ENCODE results near the gene NLRP13. TPM values are rescaled to one million over a fixed set of nuclear protein-coding genes. Genes with fewer than 3 reads are reported as not detected.

Gene NLRP13
- total RNA-seq, 3 donors from 2014 or later (not counting 1 experiment from before 2014, with no cell fraction given), result not detected

- Histone ChIP-seq H3K27me3 (ENCODE audit: control insufficient read depth, insufficient read depth, low read length) (no peaks in the 10 kb centered on the region), H3K36me3 (ENCODE audit: control insufficient read depth, insufficient read depth, low read length) (no peaks in the 10 kb centered on the region), H3K4me1 (ENCODE audit: control insufficient read depth, insufficient read depth, low read length) (no peaks in the 10 kb centered on the region), H3K27ac (ENCODE audit: low read length) (no peak overlapping the region), H3K9me3 (ENCODE audit: control insufficient read depth, insufficient read depth, low read length) (peaks cover 10% of the 10 kb centered on the region), H3K4me3 (ENCODE audit: low read length) (no peak overlapping the region)
- Mint-ChIP-seq H3K4me3 (no peak overlapping the region), H3K9me3 (peaks cover 4 to 8% of the 10 kb centered on the region in 2 donors), H3K36me3 (no peaks in the 10 kb centered on the region), H3K4me1 (no peaks in the 10 kb centered on the region), H3K27ac (no peak overlapping the region), H3K27me3 (ENCODE audit: low read depth in 2 of 2) (no peaks in the 10 kb centered on the region)
- intact Hi-C loops (cut with micrococcal nuclease), result no loop called here
- TF ChIP-seq CTCF (IDR thresholded peaks at IDR 0.05), result no peak
- no peak for ATAC-seq
- no peak for DNase-seq
- WGBS (ENCODE audit: insufficient coverage), result 91% methylated on average over 7 of the region's 7 CpGs
Measured at GRCh38 chr19:55867101-55867500, 65.0 kb downstream of the NLRP13 start.

GRCh38 chr19:55866521-55866920 is 65.6 kb downstream of the NLRP13 start:
- Histone ChIP-seq H3K27me3 (ENCODE audit: control insufficient read depth, insufficient read depth, low read length) (no peaks in the 10 kb centered on the region), H3K27ac (ENCODE audit: low read length) (no peak overlapping the region), H3K4me3 (ENCODE audit: low read length) (no peak overlapping the region), H3K9me3 (ENCODE audit: control insufficient read depth, insufficient read depth, low read length) (peaks cover 10% of the 10 kb centered on the region), H3K4me1 (ENCODE audit: control insufficient read depth, insufficient read depth, low read length) (no peaks in the 10 kb centered on the region), H3K36me3 (ENCODE audit: control insufficient read depth, insufficient read depth, low read length) (no peaks in the 10 kb centered on the region)
- peaks cover 5 to 8% of the 10 kb centered on the region in 2 donors for H3K9me3 Mint-ChIP-seq
- H3K4me1 Mint-ChIP-seq, result no peaks in the 10 kb centered on the region
- H3K4me3 Mint-ChIP-seq, result no peak overlapping the region
- intact Hi-C loops (cut with micrococcal nuclease), result no loop called here
- 60% methylated on average over 3 of the region's 3 CpGs for WGBS (ENCODE audit: insufficient coverage)
- no peaks in the 10 kb centered on the region for H3K36me3 Mint-ChIP-seq
- DNase-seq (no peak), ATAC-seq (no peak)
- no peak overlapping the region for H3K27ac Mint-ChIP-seq
- no peaks in the 10 kb centered on the region for H3K27me3 Mint-ChIP-seq (ENCODE audit: low read depth in 2 of 2)
- no peak for TF ChIP-seq CTCF (IDR thresholded peaks at IDR 0.05)

GRCh38 chr19:55858969-55859368 is 73.2 kb downstream of the NLRP13 start:
- no peak overlapping the region for H3K4me3 ChIP-seq (ENCODE audit: low read length)

More at GRCh38 chr19:55858969-55859368, 73.2 kb downstream of the NLRP13 start:
- DNase-seq (no peak), ATAC-seq (no peak)
- Mint-ChIP-seq H3K27ac (no peak overlapping the region), H3K36me3 (no peaks in the 10 kb centered on the region), H3K4me3 (no peak overlapping the region), H3K9me3 (peaks cover 2 to 5% of the 10 kb centered on the region in 2 donors), H3K27me3 (ENCODE audit: low read depth in 2 of 2) (no peaks in the 10 kb centered on the region), H3K4me1 (no peaks in the 10 kb centered on the region)
- H3K27me3 ChIP-seq (ENCODE audit: control insufficient read depth, insufficient read depth, low read length), result no peaks in the 10 kb centered on the region
- TF ChIP-seq CTCF (IDR thresholded peaks at IDR 0.05), result no peak
- WGBS (ENCODE audit: insufficient coverage), result 81% methylated on average over 5 of the region's 5 CpGs
- no peaks in the 10 kb centered on the region for H3K36me3 ChIP-seq (ENCODE audit: control insufficient read depth, insufficient read depth, low read length)
- intact Hi-C loops (cut with micrococcal nuclease), result no loop called here
- peaks cover 4% of the 10 kb centered on the region for H3K9me3 ChIP-seq (ENCODE audit: control insufficient read depth, insufficient read depth, low read length)
- H3K27ac ChIP-seq (ENCODE audit: low read length), result no peak overlapping the region
- H3K4me1 ChIP-seq (ENCODE audit: control insufficient read depth, insufficient read depth, low read length), result peaks cover 4% of the 10 kb centered on the region
